Stimulated activated CD4-positive, alpha-beta T cell treated with anti-CD3 and anti-CD28 coated beads, Interleukin-15, amount 100 ng/mL, for 24 hours (primary cell): ENCODE measurements around the gene TEX26.

ENCODE experiments used
- DNase-seq: peaks from one replicate; pipeline ENCODE4 v3.0.0-alpha.2; 2020

The TEX26 gene

DNA sequence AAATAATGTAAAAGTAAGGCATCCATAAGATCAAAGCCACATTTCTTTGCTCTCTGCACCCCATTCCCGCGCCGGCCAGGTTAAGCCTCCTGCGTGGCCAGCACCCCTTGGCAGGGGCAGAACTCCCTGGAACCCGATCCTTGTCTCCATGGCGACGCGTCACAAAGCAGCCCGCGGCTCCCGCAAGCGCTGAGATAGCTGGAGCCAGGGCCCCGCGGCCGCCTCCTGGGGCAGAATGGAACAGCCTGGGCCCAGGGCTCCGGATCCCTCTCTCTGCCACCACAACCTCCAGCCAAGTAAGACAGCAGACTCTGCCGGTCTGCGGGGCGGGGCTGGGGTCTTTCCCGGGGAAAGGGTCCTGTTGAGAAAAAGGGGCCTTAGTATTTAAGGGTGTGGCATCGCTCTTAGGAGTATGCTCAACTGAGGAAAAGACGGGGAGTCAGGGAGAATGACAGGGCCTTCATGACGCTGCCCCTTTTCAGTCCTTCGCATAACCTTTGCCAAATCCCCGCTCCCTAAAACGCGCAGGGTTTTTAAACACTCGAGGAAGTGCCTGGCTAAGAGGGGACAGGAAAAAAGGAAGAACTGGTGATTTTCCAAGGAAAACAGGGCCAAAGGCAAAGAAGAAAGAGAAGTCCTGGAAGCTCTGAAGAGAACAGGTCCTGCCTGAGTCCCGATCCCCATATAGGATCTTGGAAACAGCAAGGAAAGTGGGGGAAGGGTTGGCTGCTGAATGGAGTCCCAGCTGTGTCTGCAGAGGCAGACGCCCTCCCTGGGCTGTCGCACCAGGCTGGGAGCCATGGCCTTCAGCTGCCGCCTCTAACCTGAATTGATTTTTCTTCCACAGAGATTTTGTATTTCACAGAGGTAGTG lies at the start of gene TEX26:
Gene TEX26, plus strand, starts transcription at position 176 of the 873 bp plus-strand sequence. Its CDS starts 60 bp downstream, at position 236.
- no peak for DNase-seq

DNA sequence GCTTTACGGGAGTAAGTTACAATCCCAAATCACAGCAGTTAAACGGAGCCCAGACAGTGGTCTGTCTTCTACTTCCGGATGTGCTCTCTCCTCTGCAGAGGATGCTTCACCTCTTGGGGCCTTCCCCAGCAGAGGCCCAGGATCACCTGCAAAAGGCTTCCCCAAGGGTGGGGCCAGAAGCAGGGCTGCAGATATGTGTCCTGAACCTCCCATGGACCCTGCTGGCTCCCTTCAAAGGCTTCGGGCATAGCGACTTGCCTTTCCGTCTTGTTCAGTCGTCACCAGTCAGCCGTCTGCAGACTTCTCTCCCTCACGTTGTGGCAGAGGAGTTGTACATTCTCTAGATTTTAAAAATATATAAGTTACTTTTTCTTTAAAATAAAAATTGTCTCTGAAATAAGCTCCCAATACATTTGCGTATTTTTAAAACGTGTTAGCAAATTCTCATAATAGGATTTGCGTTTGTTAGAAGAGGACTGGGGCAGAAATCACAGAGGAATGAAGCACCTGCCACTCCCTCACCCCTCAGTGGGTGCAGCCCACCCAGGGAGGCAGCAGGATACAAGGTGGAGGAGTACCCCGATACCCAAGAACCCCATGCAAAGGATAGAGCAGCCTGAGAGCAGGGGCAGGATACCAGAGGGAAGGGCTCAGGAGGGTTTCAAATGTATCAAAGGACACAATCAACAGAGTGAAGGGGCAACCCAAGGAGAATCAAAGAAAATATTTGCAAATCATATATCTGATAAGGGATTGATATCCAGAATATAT lies 49.3 kb upstream of the TEX26 start:
- DNase-seq, result no peak

- DNase-seq, result no peak
These were observed 47.9 kb upstream of the TEX26 start for GRCh38 chr13:30884543-30884942.

- no peak for DNase-seq
These were observed 43.2 kb upstream of the TEX26 start for GRCh38 chr13:30889196-30889690.

- peak; percentile 32 for DNase-seq
These were observed 39.5 kb upstream of the TEX26 start for GRCh38 chr13:30892966-30893365.

GRCh38 chr13:30895773-30896172 lies 36.7 kb upstream of the TEX26 start:
- DNase-seq, result no peak

DNA sequence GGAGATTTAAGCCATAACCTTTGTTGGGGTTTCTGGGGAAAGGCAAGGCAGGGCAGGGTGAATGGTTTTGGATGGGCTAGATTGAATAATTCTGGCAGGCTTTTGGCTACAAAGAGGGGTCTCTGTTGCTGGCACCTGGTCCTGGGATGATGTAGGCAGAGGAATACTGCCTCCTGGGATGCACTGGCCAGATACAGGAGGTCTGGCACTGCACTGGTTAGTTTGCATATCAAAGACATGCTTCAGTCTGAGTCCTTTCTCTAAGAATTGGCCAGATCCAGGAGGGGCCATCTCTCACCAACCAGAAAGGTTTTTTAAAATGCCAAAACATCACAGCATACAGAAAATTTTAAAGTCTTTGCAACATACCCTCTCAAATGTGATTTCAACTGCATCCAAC lies 34.4 kb upstream of the TEX26 start:
- no peak for DNase-seq

GRCh38 chr13:30898678-30899241 lies 33.7 kb upstream of the TEX26 start:
- DNase-seq, result peak; percentile 27

DNA sequence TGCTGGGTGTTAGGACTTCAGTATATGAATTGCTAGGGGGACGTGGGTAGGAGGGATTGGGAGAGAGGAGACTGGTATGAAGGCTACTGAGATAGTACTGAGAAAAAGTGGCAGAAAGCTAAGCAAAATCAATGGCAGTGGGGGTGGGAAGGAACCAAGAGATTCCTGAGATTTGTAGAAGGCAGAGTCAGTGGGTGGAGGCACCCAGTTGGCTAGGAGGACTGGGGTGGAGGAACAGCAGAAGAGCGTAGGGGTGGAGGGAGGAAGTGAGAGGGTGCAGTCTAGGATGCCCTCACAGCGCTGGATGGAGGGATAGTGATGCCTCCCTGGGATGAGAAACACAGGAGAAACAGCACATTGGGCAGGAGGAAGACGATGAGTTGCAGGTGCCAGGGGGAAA lies 32.0 kb upstream of the TEX26 start:
- DNase-seq, result no peak

DNA sequence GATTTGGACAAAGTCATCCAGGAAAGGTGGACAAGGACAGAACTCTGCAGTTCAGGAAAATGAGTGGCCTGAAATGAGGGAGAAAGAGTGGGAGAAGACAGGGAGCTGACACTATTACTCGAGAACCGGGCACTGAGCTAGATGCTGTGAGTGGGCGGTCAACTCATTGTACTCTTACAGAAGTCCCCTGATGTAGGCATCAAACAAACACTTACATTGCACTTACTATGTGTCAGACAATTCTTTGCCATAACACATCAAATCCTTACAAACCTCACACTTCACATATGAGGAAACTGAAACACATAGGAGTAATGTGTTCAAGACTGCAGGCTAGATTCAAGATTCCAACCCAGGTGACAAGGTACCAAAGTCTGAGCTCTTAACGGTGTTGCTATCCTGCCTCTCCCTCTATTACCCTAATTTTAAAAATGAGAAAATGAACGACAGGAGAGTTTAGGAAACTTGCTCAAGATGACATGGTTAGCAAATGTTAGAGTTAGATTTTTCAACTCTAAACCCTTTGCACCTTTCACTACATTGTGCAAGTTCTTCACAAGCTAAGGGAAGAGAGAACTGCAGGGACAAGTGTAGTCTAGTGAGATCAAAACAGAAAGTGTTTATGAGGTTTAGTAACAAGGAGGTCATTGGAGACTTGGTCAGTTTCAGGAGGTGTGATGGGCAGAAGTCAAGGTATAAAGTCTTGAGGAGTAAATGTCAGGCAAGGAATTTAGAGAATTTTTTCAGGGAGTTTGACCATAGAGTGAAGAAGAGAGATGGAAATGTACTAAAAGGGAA lies 31.3 kb upstream of the TEX26 start:
- no peak for DNase-seq

DNA sequence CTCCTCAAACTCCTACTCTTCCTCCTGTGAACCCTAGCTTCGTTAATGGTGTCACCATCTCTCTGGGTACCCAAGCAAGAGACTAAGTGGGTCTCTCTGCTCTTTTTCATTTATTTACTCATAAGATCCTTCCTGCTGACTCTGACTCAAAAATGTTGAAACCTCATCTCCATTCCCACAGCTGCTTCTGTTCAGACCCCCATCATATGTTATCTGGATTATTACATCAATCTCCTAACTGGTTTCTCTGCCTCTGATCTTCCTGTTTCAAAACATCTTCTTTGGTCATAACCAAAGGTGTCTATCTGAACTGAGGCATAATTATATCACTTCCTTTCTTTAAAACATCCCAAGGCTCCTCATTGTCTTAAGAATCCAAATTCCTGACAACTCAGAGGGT lies 28.4 kb upstream of the TEX26 start:
- no peak for DNase-seq

GRCh38 chr13:30905932-30906383 lies 26.5 kb upstream of the TEX26 start, which contains the start of gene MEDAG:
MEDAG (plus strand) TSS chr13:30906271; CDS start chr13:30906516, 245 bp downstream.
- DNase-seq, result no peak

DNA sequence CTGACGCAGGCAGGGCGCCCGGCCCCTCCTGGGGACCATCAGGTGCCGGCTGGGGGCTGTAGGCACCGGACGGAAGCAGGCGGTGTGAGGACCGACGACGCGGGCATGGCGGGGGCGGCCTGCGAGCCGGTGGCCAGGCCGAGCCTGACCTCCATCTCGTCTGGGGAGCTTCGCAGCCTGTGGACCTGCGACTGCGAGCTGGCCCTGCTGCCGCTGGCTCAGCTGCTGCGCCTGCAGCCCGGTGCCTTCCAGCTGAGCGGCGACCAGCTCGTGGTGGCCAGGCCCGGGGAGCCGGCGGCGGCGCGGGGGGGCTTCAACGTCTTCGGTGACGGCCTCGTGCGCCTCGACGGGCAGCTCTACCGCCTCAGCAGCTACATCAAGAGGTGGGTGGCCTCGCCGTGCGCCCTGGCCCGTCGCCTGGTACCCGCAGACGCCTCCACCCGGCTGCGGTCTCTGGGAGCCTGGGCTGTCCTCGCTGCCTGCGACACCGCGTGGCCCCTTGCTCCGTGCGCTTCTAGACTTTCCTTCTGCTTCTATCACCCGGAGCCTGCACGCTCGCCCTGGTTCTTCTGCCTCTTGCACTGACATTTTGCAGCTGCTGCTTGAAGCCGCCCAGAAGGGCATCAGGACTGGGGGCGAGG lies 25.9 kb upstream of the TEX26 start:
- DNase-seq, result peak; percentile 28

DNA sequence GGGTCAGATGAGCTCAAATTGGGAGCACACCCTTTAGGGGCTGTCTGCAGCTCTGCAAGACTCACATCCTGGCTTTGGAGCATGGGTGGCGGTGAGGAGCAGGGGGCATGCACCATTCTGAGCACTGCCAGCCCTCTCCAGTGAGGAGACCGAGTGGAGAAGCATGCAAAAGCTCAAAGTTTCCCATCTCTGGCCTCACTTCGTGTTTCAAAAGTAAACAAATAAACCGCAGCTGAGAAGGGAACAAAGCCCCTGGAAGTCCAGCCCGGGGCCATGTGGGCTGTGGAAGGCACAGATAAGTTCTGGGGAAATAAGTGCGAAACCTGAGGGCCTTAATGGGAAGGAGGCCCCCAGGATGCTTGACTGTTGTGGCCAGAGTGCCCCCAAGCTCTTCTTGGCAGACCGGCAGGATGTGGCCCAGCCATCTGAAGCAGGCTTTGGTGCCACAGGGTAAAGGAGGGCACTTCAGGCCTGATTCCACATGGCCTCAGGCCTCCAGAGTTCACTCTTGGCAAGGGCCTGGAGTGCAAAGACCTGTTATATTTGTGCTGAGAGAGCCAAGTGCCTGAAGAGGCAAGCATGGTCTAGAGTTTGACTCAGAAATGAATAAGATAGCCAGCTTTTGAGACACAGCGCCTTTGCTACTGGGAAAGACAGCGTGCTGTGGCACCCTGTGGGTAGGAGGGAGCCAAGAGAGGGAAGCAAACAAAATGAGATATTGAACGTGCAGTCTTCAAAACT lies 25.2 kb upstream of the TEX26 start:
- no peak for DNase-seq

DNA sequence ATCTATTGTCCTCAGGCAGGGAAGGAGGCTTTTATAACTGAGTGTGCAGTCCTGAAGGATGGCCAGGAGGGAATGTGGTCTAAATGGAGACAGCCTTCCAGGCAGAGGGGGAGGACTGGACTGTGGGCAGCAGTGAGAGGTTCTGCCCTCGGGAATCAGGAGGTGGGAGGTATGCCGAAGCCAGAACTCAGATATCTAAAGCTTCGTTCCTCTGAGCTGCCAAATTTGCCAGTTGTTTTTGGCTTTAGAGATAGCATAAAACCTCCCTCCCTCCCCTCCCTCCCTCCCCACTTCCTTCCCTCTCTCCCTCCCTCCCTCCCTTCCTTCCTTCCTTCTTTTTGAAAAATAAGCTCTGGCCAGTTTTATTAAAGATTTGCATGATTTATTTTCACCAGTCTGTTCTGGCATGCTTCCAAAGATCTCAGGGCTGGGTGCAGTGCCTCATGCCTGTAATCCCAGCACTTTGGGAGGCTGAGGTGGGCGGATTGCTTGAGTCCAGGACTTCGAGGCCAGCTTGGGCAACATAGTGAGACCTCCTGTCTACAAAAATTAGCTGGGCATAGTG lies 24.0 kb upstream of the TEX26 start:
- DNase-seq, result no peak

DNA sequence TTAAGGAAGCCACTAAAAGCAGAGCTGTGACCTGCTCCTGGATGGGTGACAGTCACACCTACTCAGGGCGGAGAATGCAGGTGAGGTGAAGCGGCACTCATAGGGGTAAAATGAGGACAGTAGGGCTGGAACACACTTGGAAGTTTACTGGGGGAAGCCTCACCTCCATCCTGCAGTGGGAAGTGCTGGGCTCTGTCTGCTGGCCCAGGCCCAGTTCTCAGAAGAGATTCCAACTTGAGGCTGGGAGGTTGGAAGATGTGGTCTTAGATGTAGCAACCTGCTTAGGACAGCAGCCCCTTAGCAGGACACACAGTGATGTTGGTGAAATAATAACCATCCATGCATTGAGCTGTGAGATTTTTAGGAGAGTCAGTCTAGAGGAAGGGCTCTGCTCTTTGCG lies 21.8 kb upstream of the TEX26 start:
- no peak for DNase-seq

DNA sequence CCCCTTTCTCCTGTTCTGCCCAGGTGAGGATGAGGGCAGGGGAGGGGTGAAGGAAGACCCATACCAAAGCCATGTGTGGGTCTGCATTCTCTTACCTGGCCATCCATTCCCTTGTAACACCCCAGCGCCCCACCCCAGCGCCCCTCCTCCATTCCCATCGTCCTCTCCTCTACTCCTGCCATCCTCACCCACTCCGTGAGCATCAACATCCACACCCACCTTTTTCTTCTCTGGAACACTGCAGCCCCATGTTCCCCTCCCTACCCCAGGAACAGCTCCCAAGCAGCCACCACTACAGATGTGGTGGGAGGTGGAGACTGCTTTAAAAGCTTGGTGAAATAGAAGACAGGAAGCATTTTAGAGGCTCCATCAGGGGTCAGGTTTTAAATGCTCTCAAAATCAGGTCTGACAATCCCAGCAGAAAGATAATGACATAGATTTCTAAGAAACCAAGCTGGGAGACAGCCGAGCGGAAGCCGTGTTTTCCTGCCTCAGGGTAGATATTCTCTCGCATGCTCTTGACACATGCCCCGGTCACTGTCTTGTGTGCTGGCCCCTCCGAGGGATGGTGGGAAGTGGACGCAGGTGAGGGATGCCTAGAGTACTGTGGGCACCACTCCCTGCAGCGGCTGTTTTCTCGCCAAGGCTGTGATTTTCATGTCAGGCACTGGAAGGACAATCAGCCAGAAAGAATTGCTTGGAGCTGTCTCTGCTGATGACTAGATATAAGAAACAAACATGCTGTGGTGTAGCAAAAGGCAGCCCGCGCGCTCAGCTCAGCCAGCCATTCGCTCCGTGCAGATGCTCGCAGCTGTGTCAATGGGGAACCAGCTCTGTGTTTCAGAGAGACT lies 16.5 kb upstream of the TEX26 start:
- no peak for DNase-seq

GRCh38 chr13:30916991-30917390 lies 15.5 kb upstream of the TEX26 start:
- DNase-seq, result no peak

- DNase-seq, result no peak
These were observed 13.6 kb upstream of the TEX26 start for GRCh38 chr13:30918662-30919405.
